HL-60/S4 treated with phorbol 12-myristate 13-acetate at 8.2 ng/mL for 4 days and 3 days (cell line): ENCODE results near the gene BAG5.

Experiments used
- in situ Hi-C: fragments of 300-500 bp; cut with MboI; formaldehyde crosslinking; loops from 2 replicates; pipeline ENCODE4 v1.15.0; 2022; ENCODE audit warnings: low sequenced_read_pairs

The BAG5 gene

GRCh38 chr14:103568952-103569351 is 6.5 kb upstream of the BAG5 start:
- in situ Hi-C loops = no loop called here

DNA sequence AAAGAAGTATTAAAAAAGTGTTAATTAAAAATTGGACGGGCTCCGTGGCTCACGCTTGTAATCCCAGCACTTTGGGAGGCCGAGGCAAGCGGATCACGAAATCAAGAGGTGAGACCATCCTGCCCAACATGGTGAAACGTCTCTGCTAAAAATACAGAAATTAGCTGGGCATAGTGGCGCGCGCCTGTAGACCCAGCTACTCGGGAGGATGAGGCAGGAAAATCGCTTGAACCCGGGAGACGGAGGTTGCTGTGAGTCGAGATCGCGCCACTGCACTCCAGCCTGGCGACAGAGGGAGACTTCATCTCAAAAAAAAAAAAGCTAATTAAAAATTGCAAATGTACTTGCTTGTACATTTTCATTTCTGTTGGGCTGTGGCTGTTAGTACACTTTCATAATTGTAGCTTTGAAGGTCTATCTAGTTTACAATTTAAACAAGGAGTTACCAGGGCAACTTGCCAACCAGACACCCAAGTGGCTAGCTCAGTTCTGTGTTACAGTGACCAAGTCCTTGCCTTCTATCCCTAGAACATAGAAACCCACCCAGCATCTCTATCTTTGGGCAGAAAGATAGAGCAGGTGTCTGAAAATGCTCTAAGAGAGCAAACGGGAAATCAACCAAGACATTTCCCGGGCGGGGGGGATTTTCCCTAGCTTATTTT is 1.5 kb upstream of the BAG5 start:
- in situ Hi-C loops = no loop called here

DNA sequence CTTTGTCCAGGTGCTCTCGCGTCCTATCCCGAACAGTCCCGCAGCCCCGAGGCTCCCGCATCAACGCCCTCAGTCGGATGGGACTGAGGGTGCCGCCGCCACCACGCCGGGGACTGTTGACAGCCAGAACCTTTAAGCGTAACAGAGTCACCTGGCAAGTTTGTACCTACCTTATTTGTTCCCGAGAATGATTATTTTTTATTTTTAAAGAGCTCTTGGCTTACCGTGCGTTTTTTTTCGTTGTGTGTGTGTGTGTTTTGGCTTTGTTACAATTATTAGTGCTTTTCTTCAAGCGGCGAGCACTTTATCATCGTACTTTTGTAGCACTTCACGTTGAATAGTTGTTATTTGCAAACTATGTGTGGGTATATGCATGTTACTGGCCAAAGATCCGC is 766 bp upstream of the BAG5 start:
- in situ Hi-C loops = no loop called here

DNA sequence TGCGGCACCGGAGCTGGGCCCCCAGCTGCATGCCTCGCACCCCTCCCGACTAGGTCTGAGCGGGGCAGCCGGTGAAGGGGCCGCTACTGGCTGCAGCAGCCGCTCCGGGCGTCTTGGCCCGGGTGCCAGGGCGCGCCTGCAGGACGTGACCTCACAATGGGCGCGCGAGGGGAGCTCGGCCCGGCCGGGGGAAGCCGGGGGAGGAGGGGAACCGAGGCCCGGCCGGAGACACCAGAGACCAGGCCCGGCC is 353 bp downstream of the BAG5 start:
- in situ Hi-C loops = no loop called here

GRCh38 chr14:103561381-103562178 is 877 bp downstream of the BAG5 start:
- in situ Hi-C loops = no loop called here

DNA sequence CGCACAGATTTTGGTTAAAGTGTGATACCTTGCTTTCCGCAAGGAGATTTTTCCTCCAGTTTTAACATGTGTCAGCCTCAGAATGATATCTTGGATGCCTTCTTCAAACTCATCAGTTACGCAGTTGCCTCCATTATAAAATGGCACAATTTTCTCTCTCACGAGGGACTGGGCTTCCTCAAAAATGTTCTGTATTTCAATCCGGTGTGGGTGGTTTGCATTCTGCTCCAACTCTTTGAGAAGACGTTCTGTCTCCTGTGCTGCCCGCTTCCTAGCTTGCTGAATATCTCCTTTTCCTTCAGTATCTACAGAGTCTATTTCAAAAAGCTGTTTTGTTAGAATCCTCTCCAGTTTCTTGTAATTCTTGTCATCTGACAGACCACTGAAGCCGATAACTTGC is 1.8 kb downstream of the BAG5 start:
- in situ Hi-C loops = no loop called here

DNA sequence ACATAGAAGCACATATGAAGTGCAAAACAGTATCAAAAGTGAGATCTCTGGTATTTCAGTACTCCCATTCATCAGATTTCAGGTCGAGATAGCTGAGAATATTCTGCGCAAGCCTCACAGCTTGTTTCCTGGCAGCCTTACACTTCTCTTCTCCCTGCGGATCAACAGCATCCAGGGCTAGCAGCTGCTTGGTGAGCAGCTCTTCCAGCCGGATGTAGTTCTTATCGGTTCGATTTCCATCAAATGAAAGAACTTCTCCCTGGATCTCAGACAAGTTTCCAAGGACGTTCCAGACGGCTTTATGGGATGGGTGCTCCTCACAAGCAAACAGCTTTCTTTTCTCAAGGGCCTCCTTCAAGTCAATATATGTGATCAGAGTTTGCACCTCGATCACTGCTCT is 2.7 kb downstream of the BAG5 start:
- in situ Hi-C loops = no loop called here

DNA sequence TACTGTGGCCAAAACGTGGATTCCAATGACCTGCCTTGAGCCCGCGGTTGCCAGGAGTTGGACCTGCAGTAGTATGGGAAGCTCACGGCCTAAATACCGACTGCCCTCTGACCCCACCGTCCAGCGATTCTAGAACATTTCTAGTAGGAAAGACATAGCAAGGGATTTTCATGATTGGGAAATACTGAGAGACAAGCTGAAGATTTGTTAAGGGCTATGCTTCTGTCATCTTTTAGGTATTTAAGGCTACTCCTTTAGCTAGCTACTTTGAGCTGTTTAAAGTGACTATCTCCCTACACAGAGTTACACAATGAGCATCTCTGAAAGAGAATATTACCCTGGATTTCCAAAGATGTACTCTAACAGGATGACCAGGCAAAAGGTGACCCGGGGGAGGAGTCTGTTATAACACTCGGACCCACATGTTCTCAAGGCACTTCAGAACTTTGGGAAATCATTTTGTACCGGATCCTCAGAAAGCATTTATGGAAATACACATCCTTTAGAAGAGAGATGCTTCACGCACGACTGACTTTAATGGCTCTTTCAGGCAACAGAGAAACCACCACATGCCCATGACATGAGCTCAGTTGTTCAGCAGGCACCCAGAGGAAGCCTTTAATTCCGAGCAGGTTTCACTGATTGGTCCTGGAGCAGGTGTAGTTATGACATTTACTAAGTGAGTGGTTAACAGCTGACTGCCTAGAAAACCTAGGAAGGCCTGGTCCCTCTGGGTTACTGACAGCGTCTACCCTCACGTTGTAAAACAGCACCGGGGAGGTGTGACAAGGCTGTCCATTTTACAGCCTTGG is 4.2 kb downstream of the BAG5 start:
- in situ Hi-C loops = no loop called here

DNA sequence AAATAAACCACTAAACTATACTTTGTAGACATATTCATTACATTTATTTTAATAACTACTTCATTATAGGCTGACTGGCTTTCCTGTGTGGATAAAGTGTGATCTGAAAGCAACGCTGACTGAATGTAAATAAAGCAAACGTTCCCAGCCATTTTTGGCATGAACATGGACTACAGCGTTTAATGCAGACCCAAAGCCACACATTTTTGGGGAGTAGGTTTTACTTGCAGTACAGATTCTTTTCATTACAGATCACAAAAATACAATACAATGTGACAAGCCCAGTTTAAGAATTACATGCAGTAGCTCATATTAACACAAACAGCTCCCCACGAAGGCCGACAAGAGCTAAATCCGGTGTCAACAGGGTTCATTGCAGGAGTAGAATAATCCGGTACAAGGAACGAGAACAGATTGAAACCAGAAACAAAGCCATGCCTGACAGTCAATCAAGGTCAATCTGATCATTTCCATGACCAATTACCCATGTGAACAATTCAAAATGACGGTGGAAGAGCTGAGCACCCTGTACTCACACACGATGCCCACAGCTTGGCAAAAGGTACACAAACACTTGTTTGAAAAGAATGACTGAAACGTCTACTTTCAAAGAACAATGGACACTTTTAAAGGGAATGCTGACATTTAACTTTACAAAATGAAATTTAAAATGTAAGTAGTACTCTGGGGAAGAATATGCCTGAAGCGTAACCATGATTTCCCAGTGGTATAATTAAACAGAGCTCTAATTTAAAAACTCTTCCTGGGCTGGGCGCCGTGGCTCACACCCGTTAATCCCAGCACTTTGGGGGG is 5.3 kb downstream of the BAG5 start:
- in situ Hi-C loops = no loop called here

- in situ Hi-C loops = no loop called here
Measured at GRCh38 chr14:103555559-103556337, 6.7 kb downstream of the BAG5 start.

DNA sequence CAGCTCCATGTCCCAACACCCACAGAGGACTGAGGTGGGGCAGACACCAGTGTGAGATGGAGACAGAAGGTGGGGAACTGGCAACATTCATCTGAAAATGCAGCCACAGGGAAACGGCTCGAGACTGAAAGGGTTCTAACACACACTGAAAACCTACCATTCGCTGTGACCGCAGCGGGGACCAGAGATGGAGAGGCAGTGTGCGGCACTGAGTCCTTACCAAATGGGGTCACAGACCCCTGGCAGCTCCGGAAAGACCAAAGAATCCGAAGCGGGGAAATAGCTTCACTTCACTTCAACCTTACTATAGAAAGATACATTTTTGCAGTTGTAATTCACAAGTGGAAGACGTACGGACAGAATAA is 9.6 kb downstream of the BAG5 start:
- in situ Hi-C loops = no loop called here

- in situ Hi-C loops = no loop called here
Measured at GRCh38 chr14:103552011-103552845, 10.2 kb downstream of the BAG5 start.

DNA sequence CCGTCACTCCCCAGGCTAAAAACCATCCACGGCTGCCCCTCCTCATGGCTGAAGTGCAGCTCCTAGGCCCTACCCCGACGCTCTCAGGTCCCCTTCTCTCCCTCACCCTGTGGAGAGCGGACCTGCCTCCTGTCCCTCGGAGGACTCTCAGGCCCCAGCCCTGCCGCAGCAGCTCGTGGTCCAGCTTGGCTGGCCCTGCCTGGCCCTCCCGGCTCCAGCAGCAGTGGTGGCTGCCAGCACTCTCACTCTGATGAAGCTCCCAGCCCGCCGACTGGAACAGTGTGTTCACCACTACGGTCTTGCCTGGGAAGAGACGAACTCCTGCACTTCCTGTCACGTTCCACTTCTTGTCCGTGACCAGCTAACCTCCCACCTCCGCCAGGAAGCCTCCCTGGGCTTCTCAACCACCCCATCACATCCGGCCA is 11.1 kb downstream of the BAG5 start:
- in situ Hi-C loops = no loop called here

DNA sequence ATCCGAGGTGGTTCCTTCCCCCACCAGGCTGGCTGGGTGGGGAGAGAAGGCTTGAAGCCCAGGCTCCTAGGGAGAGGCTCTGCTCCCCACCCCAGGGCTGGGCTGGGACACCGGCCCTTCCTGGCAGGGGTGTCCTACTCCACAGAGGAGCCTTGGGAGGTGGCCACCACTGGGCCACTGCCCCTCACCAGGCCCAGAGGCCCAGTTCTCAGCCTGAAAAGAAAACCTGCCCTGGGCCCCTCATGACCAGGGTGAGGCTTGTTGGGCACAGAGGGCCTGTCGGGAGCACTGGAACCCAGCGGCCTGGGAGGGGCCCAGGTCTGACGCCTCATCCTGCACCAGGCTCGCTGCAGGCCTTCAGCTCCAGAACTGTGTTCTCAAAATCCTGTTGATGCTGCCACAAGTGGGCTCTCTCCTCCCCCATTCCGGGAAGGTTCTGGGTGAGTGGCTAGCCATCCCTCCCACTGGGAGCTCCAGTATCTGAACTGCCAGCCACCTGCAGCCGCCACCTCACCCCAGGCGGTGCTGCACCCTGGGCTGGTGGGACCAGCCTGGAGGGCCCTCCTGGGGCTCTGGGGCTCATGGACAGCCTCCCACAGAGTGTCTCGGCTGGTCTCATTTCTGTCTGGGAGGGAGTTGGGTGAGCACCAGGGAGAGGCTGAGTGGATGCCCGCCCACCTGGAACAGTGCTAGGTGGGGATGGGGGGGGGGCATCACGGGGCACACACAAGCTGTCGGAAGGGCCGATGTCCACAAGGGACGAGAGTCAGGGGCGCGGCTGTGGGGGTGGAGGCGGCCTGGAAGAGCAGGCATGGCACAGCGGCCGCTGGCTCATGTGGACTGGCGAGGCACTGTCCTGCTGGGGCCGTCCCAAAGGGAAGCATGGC is 11.8 kb downstream of the BAG5 start:
- in situ Hi-C loops = no loop called here

DNA sequence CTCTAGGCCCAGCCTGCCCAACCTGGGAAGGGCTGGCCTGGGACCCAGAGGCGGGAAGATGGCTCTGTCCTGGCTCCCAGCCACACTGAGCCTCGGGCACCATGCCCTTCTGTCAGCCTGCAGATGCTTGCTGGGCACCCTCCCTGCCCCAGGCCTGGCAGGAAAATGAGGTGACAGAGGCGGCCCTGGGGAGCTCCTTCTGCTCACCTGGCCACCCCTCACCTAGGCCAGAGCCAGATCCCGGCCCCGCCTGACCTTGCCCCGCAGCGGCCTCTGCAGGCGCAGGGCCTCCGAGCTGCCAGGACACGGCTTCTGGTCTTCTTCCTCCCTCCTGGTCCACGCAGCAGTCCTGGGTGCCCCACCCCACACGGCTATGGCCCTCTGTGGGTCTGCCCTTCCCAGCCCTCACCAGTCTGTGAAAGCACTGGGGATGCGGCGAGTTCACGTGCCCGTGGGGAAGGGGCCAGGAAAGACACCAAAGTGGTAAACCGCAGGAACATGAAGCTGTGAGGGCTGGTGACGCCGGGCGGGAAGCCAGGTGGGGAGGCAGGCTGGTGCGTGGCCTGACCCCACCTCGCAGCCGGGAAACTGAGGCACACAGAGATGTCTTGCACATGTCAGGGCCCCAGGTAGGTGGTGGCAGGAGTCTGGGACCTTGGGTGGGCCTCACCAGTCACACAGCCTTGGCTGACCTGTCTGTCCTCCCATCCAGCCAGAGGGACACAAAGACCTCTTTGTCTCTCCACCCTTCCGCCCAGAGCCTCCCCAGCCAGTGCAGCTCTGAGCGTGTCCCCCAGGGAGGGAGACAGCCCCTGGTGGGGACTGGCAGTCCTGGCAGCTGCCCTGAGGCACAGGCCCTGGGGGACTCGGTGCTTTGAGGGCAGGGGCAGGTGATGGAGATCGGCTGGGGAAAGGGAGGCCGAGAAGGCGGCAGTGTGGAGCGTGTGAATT is 12.8 kb downstream of the BAG5 start:
- in situ Hi-C loops = no loop called here

- in situ Hi-C loops = no loop called here
Measured at GRCh38 chr14:103548463-103549351, 13.8 kb downstream of the BAG5 start.
